ENCODE measurements around the gene CORO2A. TPM values are rescaled to one million over a fixed set of nuclear protein-coding genes. Genes with fewer than 3 reads are reported as not detected.

The CORO2A gene
- total and polyA plus RNA-seq, 2 of the 13 experiments (the other 11 are each of a cell fraction or from before 2014, with no cell fraction given): 14.4 to 15.3 TPM

- TF ChIP-seq, protein P1, sequence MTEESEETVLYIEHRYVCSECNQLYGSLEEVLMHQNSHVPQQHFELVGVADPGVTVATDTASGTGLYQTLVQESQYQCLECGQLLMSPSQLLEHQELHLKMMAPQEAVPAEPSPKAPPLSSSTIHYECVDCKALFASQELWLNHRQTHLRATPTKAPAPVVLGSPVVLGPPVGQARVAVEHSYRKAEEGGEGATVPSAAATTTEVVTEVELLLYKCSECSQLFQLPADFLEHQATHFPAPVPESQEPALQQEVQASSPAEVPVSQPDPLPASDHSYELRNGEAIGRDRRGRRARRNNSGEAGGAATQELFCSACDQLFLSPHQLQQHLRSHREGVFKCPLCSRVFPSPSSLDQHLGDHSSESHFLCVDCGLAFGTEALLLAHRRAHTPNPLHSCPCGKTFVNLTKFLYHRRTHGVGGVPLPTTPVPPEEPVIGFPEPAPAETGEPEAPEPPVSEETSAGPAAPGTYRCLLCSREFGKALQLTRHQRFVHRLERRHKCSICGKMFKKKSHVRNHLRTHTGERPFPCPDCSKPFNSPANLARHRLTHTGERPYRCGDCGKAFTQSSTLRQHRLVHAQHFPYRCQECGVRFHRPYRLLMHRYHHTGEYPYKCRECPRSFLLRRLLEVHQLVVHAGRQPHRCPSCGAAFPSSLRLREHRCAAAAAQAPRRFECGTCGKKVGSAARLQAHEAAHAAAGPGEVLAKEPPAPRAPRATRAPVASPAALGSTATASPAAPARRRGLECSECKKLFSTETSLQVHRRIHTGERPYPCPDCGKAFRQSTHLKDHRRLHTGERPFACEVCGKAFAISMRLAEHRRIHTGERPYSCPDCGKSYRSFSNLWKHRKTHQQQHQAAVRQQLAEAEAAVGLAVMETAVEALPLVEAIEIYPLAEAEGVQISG (CRISPR knock-in tag; IDR thresholded peaks at IDR 0.05): 0 out of 2 replicates have a peak, but pooled peaks have one; percentile 38
- TF ChIP-seq ZNF512B (CRISPR knock-in tag; IDR thresholded peaks at IDR 0.05; ENCODE audit: borderline replicate concordance) (no peak), GTF3A (CRISPR knock-in tag; conservative IDR thresholded peaks at IDR 0.05) (no peak), SIN3A (IDR thresholded peaks at IDR 0.05; ENCODE audit: borderline replicate concordance, low read depth, low read length) (no peak), MTERF4 (CRISPR knock-in tag; IDR thresholded peaks at IDR 0.05) (no peak), RBFOX2 (IDR thresholded peaks at IDR 0.05; ENCODE audit: low read depth, low read length) (no peak)
- TF ChIP-seq, protein P2, sequence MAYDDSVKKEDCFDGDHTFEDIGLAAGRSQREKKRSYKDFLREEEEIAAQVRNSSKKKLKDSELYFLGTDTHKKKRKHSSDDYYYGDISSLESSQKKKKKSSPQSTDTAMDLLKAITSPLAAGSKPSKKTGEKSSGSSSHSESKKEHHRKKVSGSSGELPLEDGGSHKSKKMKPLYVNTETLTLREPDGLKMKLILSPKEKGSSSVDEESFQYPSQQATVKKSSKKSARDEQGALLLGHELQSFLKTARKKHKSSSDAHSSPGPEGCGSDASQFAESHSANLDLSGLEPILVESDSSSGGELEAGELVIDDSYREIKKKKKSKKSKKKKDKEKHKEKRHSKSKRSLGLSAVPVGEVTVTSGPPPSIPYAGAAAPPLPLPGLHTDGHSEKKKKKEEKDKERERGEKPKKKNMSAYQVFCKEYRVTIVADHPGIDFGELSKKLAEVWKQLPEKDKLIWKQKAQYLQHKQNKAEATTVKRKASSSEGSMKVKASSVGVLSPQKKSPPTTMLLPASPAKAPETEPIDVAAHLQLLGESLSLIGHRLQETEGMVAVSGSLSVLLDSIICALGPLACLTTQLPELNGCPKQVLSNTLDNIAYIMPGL (CRISPR knock-in tag; IDR thresholded peaks at IDR 0.05; ENCODE audit: borderline replicate concordance in 1 of 2, low read depth in 1 of 2): no peak
- TF ChIP-seq, protein P3, sequence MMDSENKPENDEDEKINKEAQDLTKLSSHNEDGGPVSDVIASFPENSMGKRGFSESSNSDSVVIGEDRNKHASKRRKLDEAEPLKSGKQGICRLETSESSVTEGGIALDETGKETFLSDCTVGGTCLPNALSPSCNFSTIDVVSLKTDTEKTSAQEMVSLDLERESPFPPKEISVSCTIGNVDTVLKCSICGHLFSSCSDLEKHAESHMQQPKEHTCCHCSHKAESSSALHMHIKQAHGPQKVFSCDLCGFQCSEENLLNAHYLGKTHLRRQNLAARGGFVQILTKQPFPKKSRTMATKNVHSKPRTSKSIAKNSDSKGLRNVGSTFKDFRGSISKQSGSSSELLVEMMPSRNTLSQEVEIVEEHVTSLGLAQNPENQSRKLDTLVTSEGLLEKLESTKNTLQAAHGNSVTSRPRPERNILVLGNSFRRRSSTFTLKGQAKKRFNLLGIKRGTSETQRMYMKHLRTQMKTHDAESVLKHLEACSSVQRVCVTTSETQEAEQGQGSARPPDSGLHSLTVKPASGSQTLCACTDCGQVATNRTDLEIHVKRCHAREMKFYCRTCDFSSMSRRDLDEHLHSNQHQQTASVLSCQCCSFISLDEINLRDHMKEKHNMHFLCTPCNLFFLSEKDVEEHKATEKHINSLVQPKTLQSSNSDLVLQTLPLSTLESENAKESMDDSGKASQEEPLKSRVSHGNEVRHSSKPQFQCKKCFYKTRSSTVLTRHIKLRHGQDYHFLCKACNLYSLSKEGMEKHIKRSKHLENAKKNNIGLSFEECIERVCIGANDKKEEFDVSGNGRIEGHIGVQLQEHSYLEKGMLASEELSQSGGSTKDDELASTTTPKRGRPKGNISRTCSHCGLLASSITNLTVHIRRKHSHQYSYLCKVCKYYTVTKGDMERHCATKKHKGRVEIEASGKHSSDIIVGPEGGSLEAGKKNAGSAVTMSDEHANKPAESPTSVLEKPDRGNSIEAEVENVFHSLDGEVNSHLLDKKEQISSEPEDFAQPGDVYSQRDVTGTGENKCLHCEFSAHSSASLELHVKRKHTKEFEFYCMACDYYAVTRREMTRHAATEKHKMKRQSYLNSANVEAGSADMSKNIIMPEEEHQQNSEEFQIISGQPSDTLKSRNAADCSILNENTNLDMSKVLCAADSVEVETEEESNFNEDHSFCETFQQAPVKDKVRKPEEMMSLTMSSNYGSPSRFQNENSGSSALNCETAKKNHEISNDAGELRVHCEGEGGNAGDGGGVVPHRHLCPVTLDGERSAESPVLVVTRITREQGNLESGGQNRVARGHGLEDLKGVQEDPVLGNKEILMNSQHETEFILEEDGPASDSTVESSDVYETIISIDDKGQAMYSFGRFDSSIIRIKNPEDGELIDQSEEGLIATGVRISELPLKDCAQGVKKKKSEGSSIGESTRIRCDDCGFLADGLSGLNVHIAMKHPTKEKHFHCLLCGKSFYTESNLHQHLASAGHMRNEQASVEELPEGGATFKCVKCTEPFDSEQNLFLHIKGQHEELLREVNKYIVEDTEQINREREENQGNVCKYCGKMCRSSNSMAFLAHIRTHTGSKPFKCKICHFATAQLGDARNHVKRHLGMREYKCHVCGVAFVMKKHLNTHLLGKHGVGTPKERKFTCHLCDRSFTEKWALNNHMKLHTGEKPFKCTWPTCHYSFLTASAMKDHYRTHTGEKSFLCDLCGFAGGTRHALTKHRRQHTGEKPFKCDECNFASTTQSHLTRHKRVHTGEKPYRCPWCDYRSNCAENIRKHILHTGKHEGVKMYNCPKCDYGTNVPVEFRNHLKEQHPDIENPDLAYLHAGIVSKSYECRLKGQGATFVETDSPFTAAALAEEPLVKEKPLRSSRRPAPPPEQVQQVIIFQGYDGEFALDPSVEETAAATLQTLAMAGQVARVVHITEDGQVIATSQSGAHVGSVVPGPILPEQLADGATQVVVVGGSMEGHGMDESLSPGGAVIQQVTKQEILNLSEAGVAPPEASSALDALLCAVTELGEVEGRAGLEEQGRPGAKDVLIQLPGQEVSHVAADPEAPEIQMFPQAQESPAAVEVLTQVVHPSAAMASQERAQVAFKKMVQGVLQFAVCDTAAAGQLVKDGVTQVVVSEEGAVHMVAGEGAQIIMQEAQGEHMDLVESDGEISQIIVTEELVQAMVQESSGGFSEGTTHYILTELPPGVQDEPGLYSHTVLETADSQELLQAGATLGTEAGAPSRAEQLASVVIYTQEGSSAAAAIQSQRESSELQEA (CRISPR knock-in tag; IDR thresholded peaks at IDR 0.05; ENCODE audit: not compliant biosample characterization): no peak
Measured at GRCh38 chr9:98074115-98074990, 118.1 kb downstream of the CORO2A start (continued).

Measured in HepG2 (cell line).